NB4 (cell line): ENCODE measurements around the gene SLC25A15.

Source experiments
- DNase-seq: peaks from one replicate; pipeline ENCODE4 v3.0.0; 2010; ENCODE audit warnings: low read depth
- H3K4me3 ChIP-seq: one replicate; pipeline ENCODE4 v1.5.1; 2011; ENCODE audit warnings: mild to moderate bottlenecking, low read depth, low read length, moderate library complexity
- CTCF ChIP-seq: IDR thresholded peaks from one replicate; pipeline ENCODE4 v1.5.1; 2012; ENCODE audit warnings: low read depth, low read length
- MAX ChIP-seq: IDR thresholded peaks from 2 replicates; pipeline ENCODE4 v1.6.1; 2011; ENCODE audit warnings: low read depth, low read length
- MYC ChIP-seq: IDR thresholded peaks from 2 replicates; pipeline ENCODE4 v1.6.1; 2011; ENCODE audit warnings: low read depth, low read length
- POLR2A ChIP-seq: IDR thresholded peaks from 2 replicates; pipeline ENCODE4 v1.6.1; 2011; ENCODE audit warnings: mild to moderate bottlenecking; ENCODE audit not compliant: insufficient read length; ENCODE audit errors: extremely low read depth

SLC25A15 gene

GRCh38 chr13:40799508-40799907 lies 10.1 kb downstream of the SLC25A15 start:
- TF ChIP-seq CTCF: no peak
- TF ChIP-seq MAX: no peak
- no peak for TF ChIP-seq POLR2A
- no peak for TF ChIP-seq MYC
- H3K4me3 ChIP-seq: no peak overlapping the region
- no peak for DNase-seq

- no peak for TF ChIP-seq POLR2A
- TF ChIP-seq CTCF: no peak
- no peak for TF ChIP-seq MAX
- TF ChIP-seq MYC: no peak
- DNase-seq: no peak
- no peak overlapping the region for H3K4me3 ChIP-seq
These were observed 11.1 kb downstream of the SLC25A15 start for GRCh38 chr13:40800559-40800958.

- no peak for TF ChIP-seq POLR2A
- TF ChIP-seq MYC: no peak
- no peak for TF ChIP-seq MAX
- TF ChIP-seq CTCF: no peak
- H3K4me3 ChIP-seq: no peak overlapping the region
- DNase-seq: no peak
These were observed 12.1 kb downstream of the SLC25A15 start for GRCh38 chr13:40801255-40802217.

GRCh38 chr13:40803316-40803715 lies 13.9 kb downstream of the SLC25A15 start:
- TF ChIP-seq MAX (no peak), MYC (no peak), POLR2A (no peak), CTCF (no peak)
- H3K4me3 ChIP-seq: no peak overlapping the region
- no peak for DNase-seq

GRCh38 chr13:40806241-40806640 lies 16.8 kb downstream of the SLC25A15 start:
- TF ChIP-seq POLR2A (no peak), MAX (no peak), CTCF (no peak), MYC (no peak)
- no peak overlapping the region for H3K4me3 ChIP-seq
- DNase-seq: no peak

- TF ChIP-seq MYC: no peak
- H3K4me3 ChIP-seq: no peak overlapping the region
- DNase-seq: no peak
These were observed 20.1 kb downstream of the SLC25A15 start for GRCh38 chr13:40809471-40809870.
